Fibroblast of mammary gland (primary cell): ENCODE results near the gene PPM1A.

ENCODE experiments used
- DNase-seq: peaks from one replicate; pipeline ENCODE4 v3.0.0-alpha.2; 2010; ENCODE audit warnings: low read depth
- H3K4me3 ChIP-seq: 2 replicates; pipeline ENCODE4 v1.5.1; 2011; ENCODE audit warnings: low read depth, mild to moderate bottlenecking, low read length, moderate library complexity; ENCODE audit not compliant: control insufficient read depth
- CTCF ChIP-seq: conservative IDR thresholded peaks from 2 replicates; pipeline ENCODE4 v1.5.1; 2011; ENCODE audit warnings: low read depth, low read length, inconsistent platforms; ENCODE audit not compliant: control insufficient read depth, insufficient read depth

Gene PPM1A

GRCh38 chr14:60332046-60332399, 83.0 kb downstream of the PPM1A start:
- TF ChIP-seq CTCF, result no peak
- H3K4me3 ChIP-seq, result no peak overlapping the region
- DNase-seq, result no peak

- no peak for DNase-seq
- no peak for TF ChIP-seq CTCF
- no peak overlapping the region for H3K4me3 ChIP-seq
These were observed 83.8 kb downstream of the PPM1A start for GRCh38 chr14:60332869-60333268.

- no peak for TF ChIP-seq CTCF
- no peak for DNase-seq
- no peak overlapping the region for H3K4me3 ChIP-seq
These were observed 90.5 kb downstream of the PPM1A start for GRCh38 chr14:60339571-60339970.

GRCh38 chr14:60343571-60344071, 94.6 kb downstream of the PPM1A start:
- no peak for DNase-seq
- TF ChIP-seq CTCF, result no peak
- H3K4me3 ChIP-seq, result no peak overlapping the region

- no peak overlapping the region for H3K4me3 ChIP-seq
- no peak for DNase-seq
- TF ChIP-seq CTCF, result no peak
These were observed 95.7 kb downstream of the PPM1A start for GRCh38 chr14:60344751-60345150.

- no peak for DNase-seq
- no peak overlapping the region for H3K4me3 ChIP-seq
- no peak for TF ChIP-seq CTCF
These were observed 97.7 kb downstream of the PPM1A start for GRCh38 chr14:60346706-60347105.

- no peak overlapping the region for H3K4me3 ChIP-seq
- no peak for DNase-seq
- no peak for TF ChIP-seq CTCF
These were observed 99.2 kb downstream of the PPM1A start for GRCh38 chr14:60348211-60348610.
